Loucy (cell line): ENCODE measurements around the gene ATAD5.

ENCODE experiments used
- EZH2phosphoT487 ChIP-seq: fragments of 200-600 bp; IDR thresholded peaks from 2 replicates; pipeline ENCODE4 v1.6.1; 2018; ENCODE audit warnings: antibody characterized with exemption, mild to moderate bottlenecking, moderate library complexity, borderline replicate concordance
- TF ChIP-seq, protein P1 (sequence below): fragments of 200-600 bp; sonication (generic); conservative IDR thresholded peaks from 2 replicates; pipeline ENCODE4 v1.5.1; 2014; ENCODE audit warnings: mild to moderate bottlenecking, antibody characterized with exemption, low read length

DNA sequence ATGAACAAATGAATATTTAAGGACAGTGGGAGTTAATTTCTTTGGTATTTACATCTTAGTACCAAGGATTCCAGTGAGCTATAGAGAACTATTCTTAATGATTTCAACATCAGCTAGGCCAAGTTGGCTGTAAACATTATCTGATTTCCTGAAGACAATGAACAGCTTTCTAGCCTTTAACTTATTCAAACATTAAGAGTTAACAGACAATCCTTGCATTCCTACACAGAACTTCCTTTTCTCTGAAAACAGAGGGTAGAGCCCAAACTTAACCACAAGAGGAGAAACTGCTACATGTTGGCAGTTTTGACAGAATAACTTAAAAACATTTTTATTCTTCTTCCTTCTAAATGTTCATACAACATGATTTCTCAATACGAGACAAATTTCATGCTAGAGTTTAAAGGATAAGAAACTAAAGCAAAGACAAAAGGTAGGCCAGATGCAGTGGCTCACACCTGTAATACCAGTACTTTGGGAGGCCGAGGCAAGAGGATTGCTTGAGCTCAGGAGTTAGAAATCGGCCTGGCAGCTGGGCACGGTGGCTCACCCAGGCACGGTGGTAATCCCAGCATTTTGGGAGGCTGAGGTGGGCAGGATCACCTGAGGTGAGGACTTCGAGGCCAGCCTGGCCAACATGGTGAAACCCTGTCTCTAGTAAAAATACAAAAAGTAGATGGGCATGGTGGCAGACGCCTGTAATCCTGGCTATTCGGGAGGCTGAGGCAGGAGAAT is 11.6 kb upstream of the ATAD5 start:
- TF ChIP-seq, protein P1, sequence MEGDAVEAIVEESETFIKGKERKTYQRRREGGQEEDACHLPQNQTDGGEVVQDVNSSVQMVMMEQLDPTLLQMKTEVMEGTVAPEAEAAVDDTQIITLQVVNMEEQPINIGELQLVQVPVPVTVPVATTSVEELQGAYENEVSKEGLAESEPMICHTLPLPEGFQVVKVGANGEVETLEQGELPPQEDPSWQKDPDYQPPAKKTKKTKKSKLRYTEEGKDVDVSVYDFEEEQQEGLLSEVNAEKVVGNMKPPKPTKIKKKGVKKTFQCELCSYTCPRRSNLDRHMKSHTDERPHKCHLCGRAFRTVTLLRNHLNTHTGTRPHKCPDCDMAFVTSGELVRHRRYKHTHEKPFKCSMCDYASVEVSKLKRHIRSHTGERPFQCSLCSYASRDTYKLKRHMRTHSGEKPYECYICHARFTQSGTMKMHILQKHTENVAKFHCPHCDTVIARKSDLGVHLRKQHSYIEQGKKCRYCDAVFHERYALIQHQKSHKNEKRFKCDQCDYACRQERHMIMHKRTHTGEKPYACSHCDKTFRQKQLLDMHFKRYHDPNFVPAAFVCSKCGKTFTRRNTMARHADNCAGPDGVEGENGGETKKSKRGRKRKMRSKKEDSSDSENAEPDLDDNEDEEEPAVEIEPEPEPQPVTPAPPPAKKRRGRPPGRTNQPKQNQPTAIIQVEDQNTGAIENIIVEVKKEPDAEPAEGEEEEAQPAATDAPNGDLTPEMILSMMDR, result no peak
- TF ChIP-seq EZH2phosphoT487, result no peak
